ENCODE measurements around the gene WEE1.

Gene WEE1

DNA sequence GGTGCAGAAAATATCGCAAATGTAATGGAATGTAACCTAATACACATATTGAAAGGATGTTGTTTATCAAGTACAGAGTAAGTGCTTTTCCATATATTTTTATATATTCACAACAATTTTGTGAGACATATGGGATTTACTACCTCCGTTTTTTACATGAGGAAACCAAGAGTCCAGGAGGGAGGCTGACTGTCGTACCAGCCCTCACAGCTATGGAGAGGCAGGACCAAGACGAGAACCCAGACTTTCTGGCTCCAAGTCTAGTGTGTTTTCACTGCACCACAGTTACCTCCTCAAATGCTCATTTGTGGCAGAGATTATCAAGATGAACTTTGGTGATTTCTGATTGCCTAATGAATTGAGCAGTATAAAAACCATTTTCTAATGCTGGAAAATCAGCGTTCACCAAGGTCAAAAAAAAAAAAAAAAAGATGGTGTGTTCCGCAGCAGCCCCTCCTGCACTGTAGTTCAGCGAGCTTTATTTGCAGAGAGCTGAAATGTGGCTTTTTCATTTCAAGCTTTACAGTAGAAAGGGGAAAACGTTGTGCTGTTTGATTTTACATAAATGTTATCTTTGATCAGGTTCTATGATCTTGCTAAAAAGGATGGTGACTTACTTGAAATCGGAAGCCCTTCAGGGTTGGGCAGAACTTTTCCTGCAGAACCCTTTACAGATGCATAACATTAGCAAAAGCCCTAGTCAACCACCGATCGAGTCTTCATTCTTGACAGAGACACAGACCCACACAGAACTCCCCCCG, 44.7 kb upstream of the WEE1 start:
- H3K4me1 Mint-ChIP-seq, result peaks cover 62% of the 10 kb centered on the region
- H3K4me3 Mint-ChIP-seq, result no peak overlapping the region
- TF ChIP-seq, protein P1, sequence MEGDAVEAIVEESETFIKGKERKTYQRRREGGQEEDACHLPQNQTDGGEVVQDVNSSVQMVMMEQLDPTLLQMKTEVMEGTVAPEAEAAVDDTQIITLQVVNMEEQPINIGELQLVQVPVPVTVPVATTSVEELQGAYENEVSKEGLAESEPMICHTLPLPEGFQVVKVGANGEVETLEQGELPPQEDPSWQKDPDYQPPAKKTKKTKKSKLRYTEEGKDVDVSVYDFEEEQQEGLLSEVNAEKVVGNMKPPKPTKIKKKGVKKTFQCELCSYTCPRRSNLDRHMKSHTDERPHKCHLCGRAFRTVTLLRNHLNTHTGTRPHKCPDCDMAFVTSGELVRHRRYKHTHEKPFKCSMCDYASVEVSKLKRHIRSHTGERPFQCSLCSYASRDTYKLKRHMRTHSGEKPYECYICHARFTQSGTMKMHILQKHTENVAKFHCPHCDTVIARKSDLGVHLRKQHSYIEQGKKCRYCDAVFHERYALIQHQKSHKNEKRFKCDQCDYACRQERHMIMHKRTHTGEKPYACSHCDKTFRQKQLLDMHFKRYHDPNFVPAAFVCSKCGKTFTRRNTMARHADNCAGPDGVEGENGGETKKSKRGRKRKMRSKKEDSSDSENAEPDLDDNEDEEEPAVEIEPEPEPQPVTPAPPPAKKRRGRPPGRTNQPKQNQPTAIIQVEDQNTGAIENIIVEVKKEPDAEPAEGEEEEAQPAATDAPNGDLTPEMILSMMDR (IDR thresholded peaks at IDR 0.05; ENCODE audit: unreplicated experiment in 3 of 3), result no peak
- no peaks in the 10 kb centered on the region for H3K27me3 Mint-ChIP-seq (ENCODE audit: low read depth)
- peaks cover 22% of the 10 kb centered on the region for H3K36me3 Mint-ChIP-seq (ENCODE audit: low read depth)
- H3K27ac Mint-ChIP-seq, result peak overlapping the region; percentile 89 to 94 (median 89)
- no peaks in the 10 kb centered on the region for H3K9me3 Mint-ChIP-seq

- Mint-ChIP-seq H3K4me1 (peaks cover 63% of the 10 kb centered on the region), H3K4me3 (no peak overlapping the region), H3K27me3 (ENCODE audit: low read depth) (no peaks in the 10 kb centered on the region), H3K9me3 (no peaks in the 10 kb centered on the region), H3K36me3 (ENCODE audit: low read depth) (peaks cover 18% of the 10 kb centered on the region), H3K27ac (peak overlapping the region; percentile 89 to 94 (median 89))
- TF ChIP-seq, protein P1 (IDR thresholded peaks at IDR 0.05; ENCODE audit: unreplicated experiment in 3 of 3), result no peak
These were observed 44.2 kb upstream of the WEE1 start for GRCh38 chr11:9529334-9529650.

DNA sequence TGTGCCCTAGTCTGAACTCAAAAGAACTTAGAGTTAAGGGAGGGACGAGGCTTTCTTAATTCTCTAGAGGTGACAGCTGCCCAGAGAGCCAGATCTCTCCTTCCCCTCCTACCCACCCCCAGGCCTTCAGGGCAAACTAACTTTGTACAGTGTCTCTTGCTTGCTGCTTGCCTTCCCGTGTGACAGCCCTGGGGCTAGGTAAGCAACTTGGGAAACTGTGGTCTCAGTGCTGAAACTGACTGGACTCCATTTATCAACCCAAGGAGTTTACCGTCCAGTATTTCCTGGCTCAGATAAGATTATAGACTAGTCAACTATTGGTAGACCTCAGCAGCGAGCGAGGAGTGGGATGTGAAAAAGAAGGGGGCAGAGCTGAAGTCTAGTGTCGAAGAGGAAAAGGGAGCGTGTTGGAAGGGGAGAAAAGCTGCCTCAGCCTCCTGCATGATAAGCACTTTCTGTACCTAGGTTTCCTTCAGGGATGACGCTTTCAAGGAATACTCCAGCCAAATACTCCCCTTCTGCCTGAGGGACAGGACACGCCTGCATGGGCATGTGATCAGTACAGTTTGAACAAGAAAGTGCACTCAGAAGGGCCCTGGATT, 43.3 kb upstream of the WEE1 start:
- TF ChIP-seq, protein P1 (IDR thresholded peaks at IDR 0.05; ENCODE audit: unreplicated experiment in 3 of 3), result no peak
- Mint-ChIP-seq H3K27me3 (ENCODE audit: low read depth) (no peaks in the 10 kb centered on the region), H3K36me3 (ENCODE audit: low read depth) (peaks cover 16% of the 10 kb centered on the region), H3K4me3 (peak overlapping the region in 1 of 3 experiments; percentile 3), H3K27ac (peak overlapping the region; percentile 89 to 94 (median 89)), H3K4me1 (peaks cover 58% of the 10 kb centered on the region), H3K9me3 (no peaks in the 10 kb centered on the region)

DNA sequence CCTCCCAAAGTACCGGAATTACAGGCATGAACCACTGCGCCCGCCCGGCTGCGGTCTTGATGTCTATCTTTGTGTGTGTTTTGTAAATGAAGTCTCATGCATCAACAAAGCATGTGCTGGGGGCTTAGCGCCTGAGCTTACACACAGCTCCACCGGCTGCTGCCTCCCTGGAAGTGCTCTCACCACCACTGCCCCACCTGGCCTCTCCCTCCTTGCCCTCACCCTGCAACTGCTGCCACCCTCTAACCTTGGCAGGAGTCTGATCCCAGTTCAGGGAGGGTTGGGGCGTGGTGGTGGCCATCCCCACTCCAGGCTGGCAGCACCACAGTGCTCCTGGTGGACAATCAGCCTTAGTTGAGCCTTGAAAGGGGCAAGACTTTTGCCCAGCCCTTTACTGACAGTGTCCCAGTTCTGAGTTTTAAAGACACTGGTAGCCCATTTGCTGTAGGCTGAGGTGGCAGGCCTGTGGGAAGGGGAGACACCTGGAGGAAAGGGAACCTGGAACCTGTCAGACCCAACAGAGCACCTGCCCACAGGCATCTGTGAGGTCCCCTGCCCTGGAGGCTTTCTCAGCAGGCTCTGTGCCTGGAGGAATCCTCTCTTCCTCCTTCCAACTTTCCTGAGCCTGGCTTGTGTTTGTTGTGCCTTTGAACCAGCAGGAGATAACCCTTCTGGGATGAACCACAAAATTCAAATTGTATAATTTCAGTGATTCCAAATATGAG, 42.4 kb upstream of the WEE1 start:
- peaks cover 11% of the 10 kb centered on the region for H3K36me3 Mint-ChIP-seq (ENCODE audit: low read depth)
- no peaks in the 10 kb centered on the region for H3K9me3 Mint-ChIP-seq
- TF ChIP-seq, protein P1 (IDR thresholded peaks at IDR 0.05; ENCODE audit: unreplicated experiment in 3 of 3), result no peak
- no peaks in the 10 kb centered on the region for H3K27me3 Mint-ChIP-seq (ENCODE audit: low read depth)
- no peak overlapping the region for H3K4me3 Mint-ChIP-seq
- peak overlapping the region; percentile 89 to 94 (median 89) for H3K27ac Mint-ChIP-seq
- H3K4me1 Mint-ChIP-seq, result peaks cover 54% of the 10 kb centered on the region

GRCh38 chr11:9533058-9533457, 40.4 kb upstream of the WEE1 start:
- peak overlapping the region; percentile 59 to 94 (median 83) for H3K27ac Mint-ChIP-seq
- H3K4me3 Mint-ChIP-seq, result no peak overlapping the region
- H3K9me3 Mint-ChIP-seq, result no peaks in the 10 kb centered on the region
- H3K4me1 Mint-ChIP-seq, result peaks cover 42% of the 10 kb centered on the region
- no peaks in the 10 kb centered on the region for H3K36me3 Mint-ChIP-seq (ENCODE audit: low read depth)
- no peaks in the 10 kb centered on the region for H3K27me3 Mint-ChIP-seq (ENCODE audit: low read depth)
- TF ChIP-seq, protein P1 (IDR thresholded peaks at IDR 0.05; ENCODE audit: unreplicated experiment in 3 of 3), result no peak
